ENCODE results near the gene SPPL2B.

Gene SPPL2B

DNA sequence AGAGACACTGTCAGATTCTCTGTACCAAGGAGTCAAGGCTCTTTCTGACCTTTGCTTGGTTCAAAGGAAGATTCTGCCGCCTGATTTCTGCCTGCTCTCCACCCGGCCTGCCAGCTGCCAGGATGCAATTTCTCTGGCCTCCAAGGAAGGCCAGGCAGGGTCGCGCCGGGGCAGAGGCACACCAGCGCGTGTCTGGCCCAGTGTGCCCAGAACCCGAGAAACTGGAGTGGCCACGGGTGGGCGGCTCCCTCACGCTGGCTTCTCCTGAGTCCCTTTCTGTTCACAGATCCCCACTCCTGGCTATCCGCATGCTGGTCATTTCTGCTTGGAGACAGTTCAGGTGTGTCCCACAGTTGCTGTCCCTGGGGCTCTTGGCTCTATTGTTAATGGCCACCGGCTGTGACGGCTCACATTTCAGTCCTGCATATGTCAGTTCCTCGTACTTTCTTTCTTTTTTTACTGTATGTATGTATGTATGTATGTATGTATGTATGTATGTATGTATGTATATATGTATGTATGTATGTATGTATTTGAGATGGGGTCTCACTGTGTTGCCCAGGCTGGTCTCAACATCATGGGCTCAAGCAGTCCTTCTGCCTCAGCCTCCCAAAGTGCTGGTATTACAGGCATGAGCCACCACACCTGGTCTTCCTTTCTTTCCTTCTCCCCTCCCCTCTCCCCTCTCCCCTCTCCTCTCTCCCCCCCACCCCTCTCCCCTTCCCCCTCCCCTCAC, 48.5 kb downstream of the SPPL2B start:
- H3K4me3 ChIP-seq (ENCODE audit: low read depth in 1 of 5, low read length in 5 of 5), result no peak overlapping the region
- no peak overlapping the region for H3K27ac ChIP-seq (ENCODE audit: low read depth, low read length)
- no peaks in the 10 kb centered on the region for H3K36me3 ChIP-seq (ENCODE audit: control insufficient read depth in 5 of 5, insufficient read depth in 5 of 5, low read length in 5 of 5)
- peaks cover 0 to 7% (median 0%) of the 10 kb centered on the region in 5 donors for H3K4me1 ChIP-seq (ENCODE audit: control insufficient read depth in 5 of 5, insufficient read depth in 5 of 5, low read length in 5 of 5)
- H3K9me3 ChIP-seq (ENCODE audit: control insufficient read depth in 5 of 5, low read length in 5 of 5), result peaks cover 2 to 7% (median 4%) of the 10 kb centered on the region in 5 donors
- H3K9ac ChIP-seq (ENCODE audit: low read length in 5 of 5), result no peak overlapping the region
- peaks cover 0 to 9% (median 0%) of the 10 kb centered on the region in 5 donors for H3K27me3 ChIP-seq (ENCODE audit: control insufficient read depth in 5 of 5, insufficient read depth in 4 of 5, low read length in 5 of 5)

DNA sequence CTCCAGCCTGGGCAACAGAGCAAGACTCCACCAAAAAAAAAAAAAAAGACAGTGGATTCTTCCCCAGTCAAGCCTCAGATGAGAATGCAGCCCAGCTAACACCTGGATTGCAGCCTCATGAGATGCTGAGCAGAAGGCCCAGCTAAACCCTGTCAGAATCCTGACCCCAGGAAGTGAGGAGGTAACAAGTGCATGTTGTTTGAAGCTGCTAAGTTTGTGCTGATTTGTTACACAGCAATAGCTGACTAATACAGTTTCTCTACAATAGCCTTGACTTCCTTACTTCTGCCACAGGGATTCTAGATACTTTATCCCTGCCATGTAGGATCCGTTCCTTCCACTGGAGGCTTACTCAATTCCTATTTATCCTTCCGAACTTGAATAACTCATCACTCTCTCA, 52.1 kb downstream of the SPPL2B start:
- Histone ChIP-seq H3K27ac (ENCODE audit: low read depth, low read length) (no peak overlapping the region), H3K4me3 (ENCODE audit: low read depth in 1 of 5, low read length in 5 of 5) (no peak overlapping the region), H3K4me1 (ENCODE audit: control insufficient read depth in 5 of 5, insufficient read depth in 5 of 5, low read length in 5 of 5) (peaks cover 2 to 13% (median 11%) of the 10 kb centered on the region in 5 donors), H3K27me3 (ENCODE audit: control insufficient read depth in 5 of 5, insufficient read depth in 4 of 5, low read length in 5 of 5) (peaks cover 0 to 8% (median 2%) of the 10 kb centered on the region in 5 donors), H3K36me3 (ENCODE audit: control insufficient read depth in 5 of 5, insufficient read depth in 5 of 5, low read length in 5 of 5) (no peaks in the 10 kb centered on the region), H3K9me3 (ENCODE audit: control insufficient read depth in 5 of 5, low read length in 5 of 5) (peaks cover 2 to 7% (median 4%) of the 10 kb centered on the region in 5 donors), H3K9ac (ENCODE audit: low read length in 5 of 5) (no peak overlapping the region)

DNA sequence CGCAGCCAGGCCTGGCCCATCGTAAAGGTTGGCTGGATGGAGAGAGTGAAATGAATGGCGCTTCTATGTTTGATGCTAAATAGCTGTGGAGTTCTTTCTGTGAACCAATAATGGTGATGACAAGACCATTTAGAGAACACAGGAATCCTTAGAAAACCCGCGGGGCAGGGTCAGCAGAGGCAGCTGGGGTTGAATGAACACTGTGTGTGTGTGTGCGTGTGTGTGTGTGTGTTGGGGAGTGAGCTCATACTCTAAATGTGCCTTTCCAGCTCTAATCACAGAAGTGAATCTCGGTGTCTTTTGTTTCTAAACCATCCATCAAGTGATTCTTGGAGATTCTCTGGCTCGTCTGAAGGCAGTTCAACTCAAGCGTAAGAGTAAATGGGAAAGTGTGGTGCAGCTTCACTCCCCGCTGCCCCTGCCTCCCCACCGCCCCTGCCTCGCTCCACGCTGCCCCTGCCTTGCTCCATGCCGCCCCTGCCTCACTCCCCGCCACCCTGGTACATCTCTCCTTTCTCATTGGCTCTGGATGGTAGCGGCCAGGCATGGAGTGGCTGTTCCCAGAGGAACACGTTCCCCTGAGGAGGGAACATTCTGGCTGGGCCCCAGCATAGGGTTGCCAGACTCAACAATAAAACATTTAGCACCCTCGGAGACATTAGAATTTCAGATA, 52.8 kb downstream of the SPPL2B start:
- Histone ChIP-seq H3K27me3 (ENCODE audit: control insufficient read depth in 5 of 5, insufficient read depth in 4 of 5, low read length in 5 of 5) (peaks cover 0 to 8% (median 0%) of the 10 kb centered on the region in 5 donors), H3K36me3 (ENCODE audit: control insufficient read depth in 5 of 5, insufficient read depth in 5 of 5, low read length in 5 of 5) (no peaks in the 10 kb centered on the region), H3K4me1 (ENCODE audit: control insufficient read depth in 5 of 5, insufficient read depth in 5 of 5, low read length in 5 of 5) (peaks cover 2 to 13% (median 12%) of the 10 kb centered on the region in 5 donors), H3K9me3 (ENCODE audit: control insufficient read depth in 5 of 5, low read length in 5 of 5) (peaks cover 2 to 7% (median 4%) of the 10 kb centered on the region in 5 donors), H3K4me3 (ENCODE audit: low read depth in 1 of 5, low read length in 5 of 5) (no peak overlapping the region), H3K9ac (ENCODE audit: low read length in 5 of 5) (no peak overlapping the region), H3K27ac (ENCODE audit: low read depth, low read length) (no peak overlapping the region)

DNA sequence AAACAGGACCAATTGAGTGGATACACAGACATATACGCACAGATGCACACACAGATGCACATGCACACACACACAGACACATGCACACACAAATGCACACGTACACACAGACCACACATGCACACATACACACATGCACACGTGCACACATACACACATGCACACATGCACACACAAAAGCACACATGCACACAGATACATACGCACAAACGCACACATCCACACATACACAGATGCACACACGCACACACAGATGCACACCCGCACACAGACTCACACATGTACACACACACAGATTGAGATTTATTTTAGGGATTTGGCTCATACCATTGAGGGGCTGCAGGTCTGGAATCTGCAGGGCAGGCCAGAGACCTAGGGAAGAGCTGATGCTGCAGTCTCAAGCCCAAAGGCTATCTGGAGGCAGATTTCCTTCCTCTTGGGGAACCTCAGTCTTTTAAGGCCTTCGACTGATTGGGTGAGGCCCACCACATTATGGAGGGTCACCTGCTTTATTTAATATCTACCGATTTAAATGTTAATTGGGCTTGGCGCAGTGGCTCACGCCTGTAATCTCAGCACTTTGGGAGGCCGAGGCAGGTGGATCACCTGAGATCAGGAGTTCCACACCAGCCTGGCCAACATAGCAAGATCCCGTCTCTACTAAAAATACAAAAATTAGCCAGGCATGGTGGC, 54.2 kb downstream of the SPPL2B start:
- H3K9me3 ChIP-seq (ENCODE audit: control insufficient read depth in 5 of 5, low read length in 5 of 5), result peaks cover 2 to 7% (median 4%) of the 10 kb centered on the region in 5 donors
- H3K27ac ChIP-seq (ENCODE audit: low read depth, low read length), result no peak overlapping the region
- no peak overlapping the region for H3K4me3 ChIP-seq (ENCODE audit: low read depth in 1 of 5, low read length in 5 of 5)
- peaks cover 2 to 13% (median 11%) of the 10 kb centered on the region in 5 donors for H3K4me1 ChIP-seq (ENCODE audit: control insufficient read depth in 5 of 5, insufficient read depth in 5 of 5, low read length in 5 of 5)
- no peaks in the 10 kb centered on the region for H3K36me3 ChIP-seq (ENCODE audit: control insufficient read depth in 5 of 5, insufficient read depth in 5 of 5, low read length in 5 of 5)
- H3K27me3 ChIP-seq (ENCODE audit: control insufficient read depth in 5 of 5, insufficient read depth in 4 of 5, low read length in 5 of 5), result peaks cover 0 to 10% (median under 1%) of the 10 kb centered on the region in 5 donors
- no peak overlapping the region for H3K9ac ChIP-seq (ENCODE audit: low read length in 5 of 5)

DNA sequence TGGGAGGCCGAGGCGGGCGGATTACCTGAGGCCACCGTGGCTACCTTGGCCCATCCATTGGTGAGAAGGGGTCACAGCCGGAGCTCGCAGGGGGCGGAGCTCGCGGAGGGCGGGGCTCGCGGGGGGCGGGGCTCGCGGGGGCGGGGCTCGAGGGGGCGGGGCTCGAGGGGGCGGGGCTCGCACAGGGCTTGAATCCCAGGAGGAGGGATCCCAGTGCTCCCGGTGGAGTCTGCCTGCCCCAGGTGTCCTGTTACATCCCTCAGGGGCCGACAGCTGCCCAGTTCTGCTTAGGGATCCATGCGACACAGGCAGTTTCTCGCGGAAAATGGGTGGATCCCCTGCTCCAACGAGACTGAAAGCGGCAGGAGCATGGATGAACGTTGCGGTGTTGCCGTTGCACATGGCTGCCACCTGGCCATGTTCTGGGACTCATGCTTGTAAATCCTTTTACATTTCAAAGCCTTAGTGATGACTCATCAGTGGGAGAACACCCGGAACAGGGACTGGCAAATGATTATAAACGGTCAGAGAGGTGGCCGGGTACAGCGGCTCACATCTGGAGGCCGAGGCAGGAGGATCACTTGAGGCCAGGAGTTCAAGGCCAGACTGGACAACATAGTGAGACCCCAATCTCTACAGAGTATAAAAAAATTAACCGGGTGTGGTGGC, 56.7 kb downstream of the SPPL2B start:
- H3K27me3 ChIP-seq (ENCODE audit: control insufficient read depth in 5 of 5, insufficient read depth in 4 of 5, low read length in 5 of 5), result peaks cover 0 to 16% (median 3%) of the 10 kb centered on the region in 5 donors
- H3K9ac ChIP-seq (ENCODE audit: low read length in 5 of 5), result no peak overlapping the region
- H3K4me3 ChIP-seq (ENCODE audit: low read depth in 1 of 5, low read length in 5 of 5), result peak overlapping the region in 4 of 5 donors; percentile 17 to 46 (median 30)

DNA sequence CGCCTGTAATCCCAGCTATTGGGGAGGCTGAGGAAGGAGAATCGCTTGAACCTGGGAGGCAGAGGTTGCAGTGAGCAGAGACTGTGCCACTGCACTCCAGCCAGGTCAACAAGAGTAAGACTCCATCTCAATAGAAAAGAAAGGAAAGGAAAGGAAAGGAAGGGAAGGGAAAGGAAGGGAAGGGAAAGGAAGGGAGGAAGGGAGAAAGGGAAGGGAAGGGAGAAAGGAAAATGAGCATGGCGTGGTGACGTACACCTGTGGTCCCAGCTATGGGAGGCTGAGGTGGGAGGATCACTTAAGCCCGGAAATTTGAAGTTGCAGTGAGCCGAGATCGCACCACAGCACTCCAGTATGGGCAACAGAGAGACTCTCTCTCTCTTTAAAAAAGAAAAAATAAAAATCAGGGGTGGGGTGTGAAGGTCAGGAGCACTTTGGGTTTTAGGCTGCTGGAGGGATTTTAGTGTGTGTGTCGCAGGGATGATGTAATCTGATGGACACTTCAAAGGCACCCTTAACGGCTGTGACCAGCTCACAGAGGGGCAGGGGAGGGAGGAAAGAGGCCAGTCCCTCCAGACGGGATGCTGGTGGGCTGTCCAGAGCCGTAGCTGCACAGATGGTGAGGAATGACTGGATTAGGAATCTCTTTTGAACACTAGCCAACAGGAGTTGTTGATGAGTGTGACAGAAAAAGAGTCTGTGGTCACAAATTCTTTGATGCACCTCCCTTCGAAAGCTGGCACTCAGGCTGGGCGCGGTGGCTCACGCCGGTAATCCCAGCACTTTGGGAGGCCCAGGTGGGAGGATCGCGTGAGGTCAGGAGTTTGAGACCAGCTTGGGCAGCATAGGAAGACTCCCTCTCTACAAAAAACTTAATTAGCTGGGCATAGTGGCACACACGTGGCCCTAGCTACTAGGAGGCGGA, 59.1 kb downstream of the SPPL2B start:
- Histone ChIP-seq H3K4me1 (ENCODE audit: control insufficient read depth in 5 of 5, insufficient read depth in 5 of 5, low read length in 5 of 5) (peaks cover 2 to 13% (median 11%) of the 10 kb centered on the region in 5 donors), H3K4me3 (ENCODE audit: low read depth in 1 of 5, low read length in 5 of 5) (no peak overlapping the region), H3K9me3 (ENCODE audit: control insufficient read depth in 5 of 5, low read length in 5 of 5) (no peaks in the 10 kb centered on the region), H3K27ac (ENCODE audit: low read depth, low read length) (no peak overlapping the region), H3K36me3 (ENCODE audit: control insufficient read depth in 5 of 5, insufficient read depth in 5 of 5, low read length in 5 of 5) (no peaks in the 10 kb centered on the region), H3K27me3 (ENCODE audit: control insufficient read depth in 5 of 5, insufficient read depth in 4 of 5, low read length in 5 of 5) (peaks cover 0 to 16% (median 3%) of the 10 kb centered on the region in 5 donors), H3K9ac (ENCODE audit: low read length in 5 of 5) (no peak overlapping the region)

More for the DNA sequence above, 56.7 kb downstream of the SPPL2B start:
- Histone ChIP-seq H3K9me3 (ENCODE audit: control insufficient read depth in 5 of 5, low read length in 5 of 5) (peaks cover 2 to 7% (median 4%) of the 10 kb centered on the region in 5 donors), H3K36me3 (ENCODE audit: control insufficient read depth in 5 of 5, insufficient read depth in 5 of 5, low read length in 5 of 5) (no peaks in the 10 kb centered on the region), H3K27ac (ENCODE audit: low read depth, low read length) (no peak overlapping the region), H3K4me1 (ENCODE audit: control insufficient read depth in 5 of 5, insufficient read depth in 5 of 5, low read length in 5 of 5) (peaks cover 2 to 13% (median 11%) of the 10 kb centered on the region in 5 donors)

DNA sequence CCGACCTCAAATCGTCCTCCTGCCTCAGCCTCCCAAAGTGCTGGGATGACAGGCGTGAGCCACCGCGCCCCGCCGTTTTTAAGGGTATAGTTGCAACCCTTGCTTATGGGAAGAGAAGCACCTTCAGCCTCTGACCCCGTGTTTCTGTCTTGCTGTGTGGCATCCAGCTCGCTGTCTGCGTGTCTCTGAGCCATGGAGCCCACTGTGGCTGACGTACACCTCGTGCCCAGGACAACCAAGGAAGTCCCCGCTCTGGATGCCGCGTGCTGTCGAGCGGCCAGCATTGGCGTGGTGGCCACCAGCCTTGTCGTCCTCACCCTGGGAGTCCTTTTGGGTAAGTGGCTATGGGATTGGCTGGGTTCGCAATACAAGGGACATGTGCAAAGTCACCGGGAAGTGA, 61.1 kb downstream of the SPPL2B start:
- Histone ChIP-seq H3K9ac (ENCODE audit: low read length in 5 of 5) (no peak overlapping the region), H3K4me1 (ENCODE audit: control insufficient read depth in 5 of 5, insufficient read depth in 5 of 5, low read length in 5 of 5) (peaks cover 2 to 4% (median 3%) of the 10 kb centered on the region in 5 donors), H3K27me3 (ENCODE audit: control insufficient read depth in 5 of 5, insufficient read depth in 4 of 5, low read length in 5 of 5) (peaks cover 0 to 15% (median 3%) of the 10 kb centered on the region in 5 donors), H3K4me3 (ENCODE audit: low read depth in 1 of 5, low read length in 5 of 5) (no peak overlapping the region), H3K36me3 (ENCODE audit: control insufficient read depth in 5 of 5, insufficient read depth in 5 of 5, low read length in 5 of 5) (no peaks in the 10 kb centered on the region), H3K9me3 (ENCODE audit: control insufficient read depth in 5 of 5, low read length in 5 of 5) (no peaks in the 10 kb centered on the region), H3K27ac (ENCODE audit: low read depth, low read length) (no peak overlapping the region)

DNA sequence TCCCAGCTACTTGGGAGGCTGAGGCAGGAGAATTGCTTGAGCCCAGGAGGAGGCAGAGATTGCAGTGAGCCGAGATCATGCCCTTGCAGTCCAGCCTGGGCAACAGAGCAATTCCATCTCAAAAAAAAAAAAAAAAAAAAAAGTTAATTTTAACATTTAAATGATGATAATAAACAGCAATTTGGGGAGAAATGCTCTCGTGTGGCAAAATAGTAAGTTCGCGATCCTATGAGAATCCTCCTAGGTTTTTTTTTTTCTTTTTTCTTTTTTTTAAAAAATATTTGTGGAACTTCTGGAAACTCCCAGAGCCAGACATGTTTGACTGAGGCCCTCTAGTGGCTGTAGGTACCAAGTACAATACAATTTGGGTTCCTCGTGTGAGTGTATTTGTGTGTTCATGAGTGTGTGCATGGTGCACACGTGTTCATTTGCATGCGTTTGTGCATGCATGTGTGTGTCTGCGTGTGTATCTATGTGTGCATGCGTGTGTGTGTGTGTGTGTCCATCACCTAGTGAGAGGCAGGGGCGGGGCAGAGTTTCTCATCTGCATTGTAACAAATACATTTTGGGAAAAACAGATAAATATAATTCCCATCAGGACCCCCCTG, 62.7 kb downstream of the SPPL2B start:
- Histone ChIP-seq H3K27ac (ENCODE audit: low read depth, low read length) (no peak overlapping the region), H3K4me3 (ENCODE audit: low read depth in 1 of 5, low read length in 5 of 5) (no peak overlapping the region)

More for the DNA sequence above, 62.7 kb downstream of the SPPL2B start:
- Histone ChIP-seq H3K36me3 (ENCODE audit: control insufficient read depth in 5 of 5, insufficient read depth in 5 of 5, low read length in 5 of 5) (no peaks in the 10 kb centered on the region), H3K9ac (ENCODE audit: low read length in 5 of 5) (no peak overlapping the region), H3K4me1 (ENCODE audit: control insufficient read depth in 5 of 5, insufficient read depth in 5 of 5, low read length in 5 of 5) (peaks cover 0 to 2% (median 0%) of the 10 kb centered on the region in 5 donors), H3K27me3 (ENCODE audit: control insufficient read depth in 5 of 5, insufficient read depth in 4 of 5, low read length in 5 of 5) (peaks cover 3 to 15% (median 4%) of the 10 kb centered on the region in 5 donors), H3K9me3 (ENCODE audit: control insufficient read depth in 5 of 5, low read length in 5 of 5) (no peaks in the 10 kb centered on the region)

Data from subcutaneous abdominal adipose tissue (tissue), 5 donors.